Trophoblast cell (in vitro differentiated cells and primary cell): ENCODE data around the gene PCGF2.

Experiments
- DNase-seq, 2 donors: peaks; one replicate each; pipeline ENCODE4 v3.0.0-alpha.2; 2016
- H2AFZ ChIP-seq: 2 replicates; pipeline ENCODE4 v1.6.1; 2013; ENCODE audit warnings: low read length, moderate library complexity, mild to moderate bottlenecking; ENCODE audit not compliant: insufficient read depth, poor library complexity
- H2AK5ac ChIP-seq: 2 replicates; pipeline ENCODE4 v1.6.1; 2013; ENCODE audit warnings: mild to moderate bottlenecking, low read length
- H2BK120ac ChIP-seq: 2 replicates; pipeline ENCODE4 v1.6.1; 2013; ENCODE audit warnings: low read length, mild to moderate bottlenecking, moderate library complexity; ENCODE audit not compliant: insufficient read depth, poor library complexity
- H2BK12ac ChIP-seq: 2 replicates; pipeline ENCODE4 v1.6.1; 2013; ENCODE audit warnings: mild to moderate bottlenecking, low read length, moderate library complexity
- H2BK5ac ChIP-seq: 2 replicates; pipeline ENCODE4 v1.6.1; 2013; ENCODE audit warnings: low read length, low read depth, moderate library complexity, mild to moderate bottlenecking; ENCODE audit not compliant: poor library complexity
- H3K14ac ChIP-seq: 2 replicates; pipeline ENCODE4 v1.6.1; 2013; ENCODE audit warnings: mild to moderate bottlenecking, low read length
- H3K18ac ChIP-seq: 2 replicates; pipeline ENCODE4 v1.6.1; 2013; ENCODE audit warnings: mild to moderate bottlenecking, low read length
- H3K23ac ChIP-seq: 2 replicates; pipeline ENCODE4 v1.6.1; 2013; ENCODE audit warnings: low read length
- H3K27ac ChIP-seq: 2 replicates; pipeline ENCODE4 v1.5.1; 2013; ENCODE audit warnings: low read depth, mild to moderate bottlenecking, inconsistent platforms, low read length, moderate library complexity
- H3K27me3 ChIP-seq: 2 replicates; pipeline ENCODE4 v1.6.1; 2013; ENCODE audit warnings: inconsistent platforms, mild to moderate bottlenecking, low read length, moderate library complexity; ENCODE audit not compliant: insufficient read depth
- H3K36me3 ChIP-seq, 2 experiments: 1 replicate in 1 of 2; 2 replicates in 1 of 2; pipeline ENCODE4 v1.6.1; 2013; ENCODE audit warnings: low read length in 2 of 2, mild to moderate bottlenecking in 2 of 2, moderate library complexity in 1 of 2; ENCODE audit not compliant: insufficient read depth in 2 of 2, control insufficient read depth in 1 of 2
- H3K4ac ChIP-seq: 2 replicates; pipeline ENCODE4 v1.6.1; 2013; ENCODE audit warnings: low read depth, mild to moderate bottlenecking, low read length, moderate library complexity
- H3K4me1 ChIP-seq, 2 experiments: 1 replicate in 1 of 2; 2 replicates in 1 of 2; pipeline ENCODE4 v1.6.1; 2013; ENCODE audit warnings: low read length in 2 of 2, mild to moderate bottlenecking in 2 of 2, moderate library complexity in 1 of 2; ENCODE audit not compliant: insufficient read depth in 2 of 2, control insufficient read depth in 1 of 2
- H3K4me2 ChIP-seq: 2 replicates; pipeline ENCODE4 v1.6.1; 2013; ENCODE audit warnings: inconsistent platforms, mild to moderate bottlenecking, low read length, moderate library complexity
- H3K4me3 ChIP-seq: 2 replicates; pipeline ENCODE4 v1.5.1; 2013; ENCODE audit warnings: mild to moderate bottlenecking, low read depth, low read length, inconsistent platforms
- H3K79me1 ChIP-seq: one replicate; pipeline ENCODE4 v1.6.1; 2013; ENCODE audit warnings: low read length
- H3K79me2 ChIP-seq: 2 replicates; pipeline ENCODE4 v1.6.1; 2013; ENCODE audit warnings: low read length, mild to moderate bottlenecking; ENCODE audit not compliant: control insufficient read depth, insufficient read depth, poor library complexity
- H3K9ac ChIP-seq: 2 replicates; pipeline ENCODE4 v1.6.1; 2013; ENCODE audit warnings: mild to moderate bottlenecking, low read length
- H3K9me3 ChIP-seq: 2 replicates; pipeline ENCODE4 v1.6.1; 2013; ENCODE audit warnings: low read depth, mild to moderate bottlenecking, control low read depth, inconsistent platforms, low read length; ENCODE audit not compliant: insufficient read depth
- H4K12ac ChIP-seq: 2 replicates; pipeline ENCODE4 v1.6.1; 2013; ENCODE audit warnings: low read depth, mild to moderate bottlenecking, low read length, moderate library complexity
- H4K8ac ChIP-seq: 2 replicates; pipeline ENCODE4 v1.6.1; 2013; ENCODE audit warnings: low read depth, mild to moderate bottlenecking, low read length, moderate library complexity
- H4K91ac ChIP-seq: one replicate; pipeline ENCODE4 v1.6.1; 2013; ENCODE audit warnings: low read depth, mild to moderate bottlenecking, low read length, moderate library complexity
- WGBS: extraction: QIAGEN DNeasy Blood & Tissue Kit; methylation state at CpG from one replicate; pipeline ENCODE4 v1.1.7; 2013; ENCODE audit warnings: missing lambda C conversion rate; ENCODE audit not compliant: insufficient read length, insufficient coverage; ENCODE audit errors: extremely low coverage; 5-methylcytosine and 5-hydroxymethylcytosine counted together

PCGF2 gene

GRCh38 chr17:38746004-38746848, 1.9 kb downstream of the PCGF2 start:
- no peaks in the 10 kb centered on the region for H3K27me3 ChIP-seq
- H3K9ac ChIP-seq = no peak overlapping the region
- no peak overlapping the region for H2AFZ ChIP-seq
- H4K8ac ChIP-seq = no peak overlapping the region
- H3K4ac ChIP-seq = peak overlapping the region; percentile 22
- H3K79me2 ChIP-seq = peaks cover 36% of the 10 kb centered on the region
- H3K18ac ChIP-seq = no peak overlapping the region
- no peak for DNase-seq
- no peak overlapping the region for H3K27ac ChIP-seq
- H3K14ac ChIP-seq = no peak overlapping the region
- peaks cover 13 to 22% of the 10 kb centered on the region in 2 experiments for H3K4me1 ChIP-seq
- no peak overlapping the region for H2BK120ac ChIP-seq
- H2BK12ac ChIP-seq = no peak overlapping the region
- H3K9me3 ChIP-seq = no peaks in the 10 kb centered on the region
- no CpG with 5 or more reads among the region's 8 CpGs for WGBS
- H3K79me1 ChIP-seq = peaks cover 20% of the 10 kb centered on the region
- no peak overlapping the region for H4K12ac ChIP-seq
- H3K23ac ChIP-seq = no peak overlapping the region
- no peak overlapping the region for H3K4me3 ChIP-seq
- H3K4me2 ChIP-seq = peak overlapping the region; percentile 84
- no peak overlapping the region for H4K91ac ChIP-seq
- H2BK5ac ChIP-seq = no peak overlapping the region
- H2AK5ac ChIP-seq = no peak overlapping the region
- H3K36me3 ChIP-seq = peaks cover 14 to 17% of the 10 kb centered on the region in 2 experiments

GRCh38 chr17:38745545-38745944, 2.6 kb downstream of the PCGF2 start:
- Histone ChIP-seq H3K27me3 (no peaks in the 10 kb centered on the region), H2BK12ac (no peak overlapping the region), H3K4me2 (peak overlapping the region; percentile 84), H3K27ac (no peak overlapping the region), H3K14ac (no peak overlapping the region), H2AFZ (no peak overlapping the region), H3K36me3 (peaks cover 19 to 20% of the 10 kb centered on the region in 2 experiments), H3K9me3 (no peaks in the 10 kb centered on the region), H4K8ac (no peak overlapping the region), H3K23ac (no peak overlapping the region), H3K4ac (peak overlapping the region; percentile 82), H4K91ac (no peak overlapping the region), H4K12ac (no peak overlapping the region), H2AK5ac (no peak overlapping the region), H2BK5ac (no peak overlapping the region), H3K4me1 (peaks cover 13 to 20% of the 10 kb centered on the region in 2 experiments), H3K18ac (no peak overlapping the region), H2BK120ac (no peak overlapping the region), H3K79me1 (peaks cover 20% of the 10 kb centered on the region), H3K9ac (no peak overlapping the region), H3K4me3 (no peak overlapping the region), H3K79me2 (peaks cover 36% of the 10 kb centered on the region)
- DNase-seq = no peak
- no CpG with 5 or more reads among the region's 4 CpGs for WGBS

- WGBS = no CpG with 5 or more reads among the region's 4 CpGs
Measured at GRCh38 chr17:38743556-38744171, 4.5 kb downstream of the PCGF2 start.

DNA sequence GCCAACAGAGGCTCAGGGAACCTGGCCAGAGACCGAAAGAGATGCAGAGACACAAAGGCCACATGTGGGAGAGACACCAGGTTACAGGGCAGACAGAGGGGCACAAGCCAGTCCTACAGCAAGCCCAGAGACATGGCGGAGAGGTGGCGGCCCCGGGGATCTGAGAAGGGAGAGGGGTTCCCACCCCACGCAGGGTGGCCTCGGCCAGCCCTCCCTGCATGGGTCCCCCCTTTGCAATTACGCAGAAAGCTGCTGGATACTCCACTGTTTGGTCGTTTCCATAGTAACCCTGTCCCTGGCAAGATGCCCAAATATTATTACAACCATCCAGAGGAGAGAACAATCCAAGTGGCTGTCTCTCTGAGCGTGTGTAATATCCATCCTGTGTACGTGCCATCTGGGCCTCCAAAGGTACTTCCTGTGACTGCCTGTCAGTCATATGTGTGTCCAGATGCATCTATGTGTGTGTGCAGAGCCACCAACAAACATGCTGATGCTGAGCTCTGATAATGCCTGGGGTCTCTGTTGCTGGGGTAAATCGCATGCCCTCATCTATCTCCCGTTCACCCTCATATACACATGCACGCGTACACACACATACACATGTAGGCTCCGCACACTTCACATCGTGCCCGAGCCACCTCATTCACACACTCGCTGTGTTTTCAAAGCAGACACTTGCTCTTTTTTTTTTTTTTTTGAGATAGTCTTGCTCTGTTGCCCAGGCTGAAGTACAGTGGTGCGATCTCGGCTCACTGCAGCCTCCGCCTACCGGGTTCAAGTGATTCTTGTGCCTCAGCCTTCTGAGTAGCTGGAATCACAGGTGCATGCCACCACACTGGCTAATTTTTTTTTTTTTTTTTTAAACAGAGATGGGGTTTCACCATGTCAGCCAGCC, 5.5 kb downstream of the PCGF2 start:
- peaks cover 43 to 44% of the 10 kb centered on the region in 2 experiments for H3K36me3 ChIP-seq
- no peak overlapping the region for H3K14ac ChIP-seq
- no peak overlapping the region for H3K4me3 ChIP-seq
- H3K18ac ChIP-seq = peak overlapping the region; percentile 18
- H3K4me2 ChIP-seq = no peak overlapping the region
- no peak overlapping the region for H4K91ac ChIP-seq
- H3K79me2 ChIP-seq = peaks cover 24% of the 10 kb centered on the region
- H2BK12ac ChIP-seq = no peak overlapping the region
- H2AFZ ChIP-seq = no peak overlapping the region
- H4K12ac ChIP-seq = no peak overlapping the region
- no peak overlapping the region for H2BK5ac ChIP-seq
- H2BK120ac ChIP-seq = no peak overlapping the region
- H3K79me1 ChIP-seq = peaks cover 2% of the 10 kb centered on the region
- WGBS = no CpG with 5 or more reads among the region's 22 CpGs
- H3K9me3 ChIP-seq = no peaks in the 10 kb centered on the region
- no peak overlapping the region for H3K23ac ChIP-seq
- H3K4ac ChIP-seq = peak overlapping the region; percentile 71
- H3K27me3 ChIP-seq = no peaks in the 10 kb centered on the region
- H3K27ac ChIP-seq = no peak overlapping the region
- peaks cover 8 to 15% of the 10 kb centered on the region in 2 experiments for H3K4me1 ChIP-seq
- H3K9ac ChIP-seq = no peak overlapping the region
- no peak overlapping the region for H2AK5ac ChIP-seq
- no peak overlapping the region for H4K8ac ChIP-seq
- no peak for DNase-seq

More at GRCh38 chr17:38743556-38744171, 4.5 kb downstream of the PCGF2 start:
- Histone ChIP-seq H3K9ac (no peak overlapping the region), H3K14ac (no peak overlapping the region), H3K9me3 (no peaks in the 10 kb centered on the region), H3K4me2 (no peak overlapping the region), H3K79me2 (peaks cover 30% of the 10 kb centered on the region), H3K79me1 (peaks cover 9% of the 10 kb centered on the region), H2AFZ (no peak overlapping the region), H3K27ac (no peak overlapping the region), H4K91ac (no peak overlapping the region), H3K23ac (no peak overlapping the region), H3K27me3 (no peaks in the 10 kb centered on the region), H3K18ac (no peak overlapping the region), H3K36me3 (peaks cover 35% of the 10 kb centered on the region in 2 experiments), H4K12ac (no peak overlapping the region), H3K4ac (peak overlapping the region; percentile 77), H2BK120ac (no peak overlapping the region), H3K4me1 (peaks cover 8 to 15% of the 10 kb centered on the region in 2 experiments), H2BK12ac (no peak overlapping the region), H2AK5ac (no peak overlapping the region), H2BK5ac (no peak overlapping the region), H4K8ac (no peak overlapping the region), H3K4me3 (no peak overlapping the region)
- DNase-seq = no peak
